ENCODE data around the gene PPP1R9A.

The PPP1R9A gene

GRCh38 chr7:95101422-95101821 lies 194.0 kb downstream of the PPP1R9A start:
- DNase-seq, result no peak

- DNase-seq, result no peak
Observed at GRCh38 chr7:95102662-95103061, 195.3 kb downstream of the PPP1R9A start.

GRCh38 chr7:95104739-95105138 lies 197.3 kb downstream of the PPP1R9A start:
- DNase-seq, result no peak

- DNase-seq, result no peak
Observed at GRCh38 chr7:95105627-95106026, 198.2 kb downstream of the PPP1R9A start.

- DNase-seq, result no peak
Observed at GRCh38 chr7:95106401-95106800, 199.0 kb downstream of the PPP1R9A start.

GRCh38 chr7:95110707-95111106 lies 203.3 kb downstream of the PPP1R9A start:
- DNase-seq, result no peak

- no peak for DNase-seq
Observed at GRCh38 chr7:95113590-95113989, 206.2 kb downstream of the PPP1R9A start.

- DNase-seq, result no peak
Observed at GRCh38 chr7:95126053-95126709, 218.8 kb downstream of the PPP1R9A start.

- DNase-seq, result no peak
Observed at GRCh38 chr7:95132500-95132899, 225.1 kb downstream of the PPP1R9A start.

GRCh38 chr7:95139922-95140321 lies 232.5 kb downstream of the PPP1R9A start:
- DNase-seq, result no peak

GRCh38 chr7:95141755-95142154 lies 234.4 kb downstream of the PPP1R9A start:
- DNase-seq, result no peak

GRCh38 chr7:95144256-95144655 lies 236.9 kb downstream of the PPP1R9A start:
- no peak for DNase-seq

- no peak for DNase-seq
Observed at GRCh38 chr7:95155965-95156364, 248.6 kb downstream of the PPP1R9A start.

GRCh38 chr7:95157381-95157780 lies 250.0 kb downstream of the PPP1R9A start:
- DNase-seq, result no peak

GRCh38 chr7:95169678-95170077 lies 262.3 kb downstream of the PPP1R9A start:
- no peak for DNase-seq

- no peak for DNase-seq
Observed at GRCh38 chr7:95172420-95172819, 265.0 kb downstream of the PPP1R9A start.

GRCh38 chr7:95190515-95190914 lies 283.1 kb downstream of the PPP1R9A start:
- no peak for DNase-seq

GRCh38 chr7:95191795-95192194 lies 284.4 kb downstream of the PPP1R9A start:
- DNase-seq, result no peak

- no peak for DNase-seq
Observed at GRCh38 chr7:95198863-95199262, 291.5 kb downstream of the PPP1R9A start.

GRCh38 chr7:95199779-95200558 lies 292.6 kb downstream of the PPP1R9A start:
- peak; percentile 46 to 70 for DNase-seq

- no peak for DNase-seq
Observed at GRCh38 chr7:95200741-95201140, 293.3 kb downstream of the PPP1R9A start.

GRCh38 chr7:95201727-95202126 lies 294.3 kb downstream of the PPP1R9A start:
- DNase-seq, result no peak

GRCh38 chr7:95204618-95205017 lies 297.2 kb downstream of the PPP1R9A start:
- DNase-seq, result no peak

GRCh38 chr7:95205665-95206225 lies 298.4 kb downstream of the PPP1R9A start:
- no peak for DNase-seq

Measured in Kasumi-1 (cell line).